Measurements from ENCODE around the gene KIF3C.

GRCh38 chr2:25994509-25994908 is 12.2 kb upstream of the KIF3C start:
- TF ChIP-seq, protein P1, sequence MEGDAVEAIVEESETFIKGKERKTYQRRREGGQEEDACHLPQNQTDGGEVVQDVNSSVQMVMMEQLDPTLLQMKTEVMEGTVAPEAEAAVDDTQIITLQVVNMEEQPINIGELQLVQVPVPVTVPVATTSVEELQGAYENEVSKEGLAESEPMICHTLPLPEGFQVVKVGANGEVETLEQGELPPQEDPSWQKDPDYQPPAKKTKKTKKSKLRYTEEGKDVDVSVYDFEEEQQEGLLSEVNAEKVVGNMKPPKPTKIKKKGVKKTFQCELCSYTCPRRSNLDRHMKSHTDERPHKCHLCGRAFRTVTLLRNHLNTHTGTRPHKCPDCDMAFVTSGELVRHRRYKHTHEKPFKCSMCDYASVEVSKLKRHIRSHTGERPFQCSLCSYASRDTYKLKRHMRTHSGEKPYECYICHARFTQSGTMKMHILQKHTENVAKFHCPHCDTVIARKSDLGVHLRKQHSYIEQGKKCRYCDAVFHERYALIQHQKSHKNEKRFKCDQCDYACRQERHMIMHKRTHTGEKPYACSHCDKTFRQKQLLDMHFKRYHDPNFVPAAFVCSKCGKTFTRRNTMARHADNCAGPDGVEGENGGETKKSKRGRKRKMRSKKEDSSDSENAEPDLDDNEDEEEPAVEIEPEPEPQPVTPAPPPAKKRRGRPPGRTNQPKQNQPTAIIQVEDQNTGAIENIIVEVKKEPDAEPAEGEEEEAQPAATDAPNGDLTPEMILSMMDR (IDR thresholded peaks at IDR 0.05) = no peak
- TF ChIP-seq ZFX (IDR thresholded peaks at IDR 0.05; ENCODE audit: borderline replicate concordance) = no peak

Data from 22Rv1 (cell line).